K562 (cell line): ENCODE results near the gene DGCR6. TPM values are rescaled to one million over a fixed set of nuclear protein-coding genes. Genes with fewer than 3 reads are reported as not detected.
A peak's percentile ranks its signal among the peaks of the same experiment; 100 is the strongest.
"Not testable (repeated sequence)": the region's sequence is repeated elsewhere in the genome, so short reads cannot be mapped to it uniquely, and the experiment has no call there.

Source experiments
- ATAC-seq: fragments of 200-7000 bp; cut with Tn5 transposase; 3 replicates; pipeline ENCODE4 v1.9.1; 2020; ENCODE audit warnings: moderate library complexity
- BruUV-seq: library from RNA; stranded (reverse); fragments of 400-500 nt; replicated peaks from 2 replicates; lab custom pipeline; 2021; lab: Mats Ljungman, UMichigan
- CTCF ChIA-PET: fragments of 300-600 bp; formaldehyde crosslinking; extraction: SDS; loops from one replicate; lab custom pipeline; 2021; ENCODE audit warnings: low intra/inter-chr PET ratio; lab: Yijun Ruan, JAX
- POLR2A ChIA-PET: fragments of 300-600, 350-650 bp; sonication (Branson Sonifier 250); formaldehyde crosslinking; extraction: SDS; loops from one replicate; lab custom pipeline; 2021; ENCODE audit warnings: antibody characterized with exemption, inconsistent platforms; lab: Yijun Ruan, JAX
- DNase-seq, 4 experiments: peaks; one replicate each; pipeline versions ENCODE4 v3.0.0 to v3.0.0-alpha.2; 2011 to 2018; ENCODE audit warnings: low spot score in 3 of 4, mixed read lengths in 3 of 4; ENCODE audit errors: extremely low read depth in 1 of 4
- FAIRE-seq: peaks from 2 replicates; lab custom pipeline; 2011; peaks lifted over from hg19 to GRCh38; lab: Jason Lieb, UNC
- H2AFZ ChIP-seq: 2 replicates; pipeline ENCODE4 v1.6.0; 2011; ENCODE audit warnings: low read depth, low read length, control low read depth, inconsistent platforms
- H3K27ac ChIP-seq: fragments of 200-600 bp; 3 replicates; pipeline ENCODE4 v1.8.0; 2011; ENCODE audit warnings: low read depth, mild to moderate bottlenecking, control low read depth, inconsistent platforms, low read length, moderate library complexity, mixed read lengths; ENCODE audit errors: extremely low read depth
- H3K27me3 ChIP-seq, 2 experiments: fragments of 300-600 bp in 1 of 2; 2 replicates in 1 of 2; 3 replicates in 1 of 2; pipeline versions ENCODE4 v1.6.0 to v1.8.0; 2011; ENCODE audit warnings: inconsistent platforms in 2 of 2, low read length in 2 of 2, mild to moderate bottlenecking in 1 of 2, mixed read lengths in 1 of 2, moderate library complexity in 1 of 2; ENCODE audit not compliant: control insufficient read depth in 2 of 2, insufficient read depth in 2 of 2
- H3K36me3 ChIP-seq: fragments of 300-600 bp; 3 replicates; pipeline ENCODE4 v1.8.0; 2011; ENCODE audit warnings: mild to moderate bottlenecking, low read length, inconsistent platforms; ENCODE audit not compliant: control insufficient read depth, insufficient read depth
- H3K4me1 ChIP-seq, 2 experiments: fragments of 200-600 bp in 1 of 2; replicated peaks in 1 of 2; 2 replicates in 1 of 2; 3 replicates in 1 of 2; pipeline versions ENCODE4 v1.5.1 to v1.8.0; 2011; ENCODE audit warnings: inconsistent platforms in 2 of 2, low read length in 2 of 2, mild to moderate bottlenecking in 1 of 2, mixed read lengths in 1 of 2, moderate library complexity in 1 of 2; ENCODE audit not compliant: control insufficient read depth in 2 of 2, insufficient read depth in 2 of 2
- H3K4me2 ChIP-seq: 2 replicates; pipeline ENCODE4 v1.6.1; 2011; ENCODE audit warnings: low read length, control low read depth, inconsistent platforms, mixed read lengths; ENCODE audit not compliant: insufficient read depth
- H3K4me3 ChIP-seq: fragments of 200-600 bp; sonication (generic), shearing (Covaris generic); 2 replicates; pipeline ENCODE4 v1.5.1; 2016; ENCODE audit warnings: control low read depth, inconsistent platforms
- H3K79me2 ChIP-seq: fragments of 200-600 bp; 3 replicates; pipeline ENCODE4 v1.8.0; 2011; ENCODE audit warnings: low read length, inconsistent platforms; ENCODE audit not compliant: control insufficient read depth, insufficient read depth
- H3K9ac ChIP-seq, 2 experiments: 2 replicates each; pipeline versions ENCODE4 v1.6.0 to v1.6.1; 2011; ENCODE audit warnings: low read depth in 2 of 2, low read length in 2 of 2, control low read depth in 1 of 2, inconsistent platforms in 1 of 2, mild to moderate bottlenecking in 1 of 2, mixed read lengths in 1 of 2; ENCODE audit not compliant: insufficient read depth in 1 of 2
- H3K9me1 ChIP-seq: one replicate; pipeline ENCODE4 v1.6.0; 2011; ENCODE audit warnings: inconsistent platforms, mild to moderate bottlenecking, low read length, moderate library complexity; ENCODE audit not compliant: control insufficient read depth, insufficient read depth
- H3K9me3 ChIP-seq: replicated peaks from 2 replicates; pipeline ENCODE4 v1.5.1; 2011; ENCODE audit warnings: low read depth, low read length, inconsistent platforms; ENCODE audit not compliant: control insufficient read depth, insufficient read depth
- H4K20me1 ChIP-seq: replicated peaks from 2 replicates; pipeline ENCODE4 v1.6.1; 2011; ENCODE audit warnings: low read length, inconsistent platforms, mixed read lengths; ENCODE audit not compliant: control insufficient read depth, insufficient read depth
- GATA2 ChIP-seq: sonication (generic); formaldehyde crosslinking; IDR thresholded peaks from 2 replicates; pipeline ENCODE4 v1.4.0; 2020; ENCODE audit warnings: mild to moderate bottlenecking, missing genetic modification reagents
- KLF16 ChIP-seq: IDR thresholded peaks from 2 replicates; pipeline ENCODE4 v1.6.1; 2016; ENCODE audit warnings: antibody characterized with exemption
- PCBP1 ChIP-seq: fragments of 200-400 bp; formaldehyde crosslinking; IDR thresholded peaks from 2 replicates; pipeline ENCODE4 v1.6.1; 2018; ENCODE audit warnings: mild to moderate bottlenecking, low read depth, low read length; ENCODE audit not compliant: poor library complexity, severe bottlenecking
- RAD21 ChIP-seq, 2 experiments: fragments of 250-450 bp in 1 of 2; fragments of 450-650 bp in 1 of 2; sonication (Bioruptor Pico) in 1 of 2; formaldehyde crosslinking in 1 of 2; IDR thresholded peaks in 1 of 2; conservative IDR thresholded peaks in 1 of 2; 2 replicates each; pipeline versions ENCODE4 v1.4.0 to v1.8.0; 2020 to 2022; ENCODE audit warnings: mild to moderate bottlenecking in 2 of 2, moderate library complexity in 1 of 2
- SMC3 ChIP-seq: conservative IDR thresholded peaks from 2 replicates; pipeline ENCODE4 v1.6.1; 2011; ENCODE audit warnings: low read depth, low read length, improper control_type of control experiment; ENCODE audit not compliant: insufficient read depth
- STAG1 ChIP-seq: sonication (generic); formaldehyde crosslinking; IDR thresholded peaks from 2 replicates; pipeline ENCODE4 v1.5.0; 2020; ENCODE audit warnings: missing genetic modification reagents, borderline replicate concordance
- TFAP4 ChIP-seq: sonication (generic); formaldehyde crosslinking; IDR thresholded peaks from 2 replicates; pipeline ENCODE4 v1.8.0; 2022; ENCODE audit warnings: missing genetic modification reagents, mild to moderate bottlenecking, moderate library complexity, borderline replicate concordance
- ZBTB7A ChIP-seq: IDR thresholded peaks from 2 replicates; pipeline ENCODE4 v1.6.1; 2011; ENCODE audit warnings: low read depth, mild to moderate bottlenecking, low read length, moderate library complexity, borderline replicate concordance; ENCODE audit not compliant: control insufficient read depth
- WGBS: fragments of 100-300 bp; shearing (Covaris generic); methylation state at CpG from one replicate; pipeline ENCODE4 v1.1.6; 2016; ENCODE audit warnings: low coverage, mixed read lengths; ENCODE audit not compliant: insufficient coverage; ENCODE audit errors: missing lambda C conversion rate; 5-methylcytosine and 5-hydroxymethylcytosine counted together
- in situ Hi-C: fragments of 300-500 bp; cut with MboI; formaldehyde crosslinking; loops from 4 replicates; pipeline ENCODE4 v1.15.0; 2018; ENCODE audit warnings: inconsistent platforms, mixed read lengths
- intact Hi-C: fragments of 100-400 bp; cut with micrococcal nuclease; formaldehyde crosslinking; loops from 2 replicates; pipeline ENCODE4 v1.14.2; 2022
- polyA plus RNA-seq, 8 experiments: library from polyadenylated mRNA; depleted of rRNA in 4 of 8; stranded (reverse) in 5 of 8; unstranded in 3 of 8; fragments of >200 nt; fragmentation: Nextera tagmentation in 2 of 8; fragmentation: Illumina TruSeq in 1 of 8; extraction: Ambion mirVana in 2 of 8; extraction: Trizol in 1 of 8; gene quantifications; 2 replicates each; pipeline versions ENCODE4 v1.2.1 to v1.2.3, GENCODE V29; 2011 to 2014; ENCODE audit warnings: inconsistent platforms in 1 of 8, missing spikeins in 1 of 8
- total RNA-seq, 7 experiments: library from RNA; depleted of rRNA in 6 of 7; stranded (reverse); fragments of >200 nt in 6 of 7; fragmentation: Illumina TruSeq in 2 of 7; extraction: Trizol in 2 of 7; gene quantifications; 2 replicates each; pipeline versions ENCODE4 v1.2.1 to v1.2.3, GENCODE V29; 2011 to 2021; ENCODE audit warnings: low replicate concordance in 1 of 7
- TF ChIP-seq, protein P1 (sequence below), 3 experiments: IDR thresholded peaks in 2 of 3; conservative IDR thresholded peaks in 1 of 3; 2 replicates each; pipeline ENCODE4 v1.5.1; 2011 to 2012; ENCODE audit warnings: low read length in 3 of 3, mild to moderate bottlenecking in 3 of 3, control low read depth in 2 of 3, improper control_type of control experiment in 1 of 3, inconsistent platforms in 1 of 3, low read depth in 1 of 3, mixed read lengths in 1 of 3, moderate library complexity in 1 of 3; ENCODE audit not compliant: insufficient read depth in 2 of 3

DGCR6 gene
- total and polyA plus RNA-seq, 9 of the 15 experiments (the other 6 are each of a cell fraction or from before 2014, with no cell fraction given), result 0.32 to 2.4 (median 1.7) TPM; not detected in 1

- H4K20me1 ChIP-seq, result peaks cover 14% of the 10 kb centered on the region
- CTCF ChIA-PET, result interaction anchor here (0.6 to 2.1 kb wide), 4 partner anchors 131 to 956 kb away, joined by 3 to 6 read pairs (median 4); no protein-coding TSS in a partner anchor
- H3K36me3 ChIP-seq, H3K27ac ChIP-seq, H3K9me1 ChIP-seq, intact Hi-C loops, H3K4me1 ChIP-seq, H3K79me2 ChIP-seq, POLR2A ChIA-PET, H3K4me3 ChIP-seq, H2AFZ ChIP-seq, H3K9me3 ChIP-seq, BruUV-seq, H3K4me2 ChIP-seq, H3K9ac ChIP-seq: not testable (repeated sequence)
- peaks cover 13 to 43% of the 10 kb centered on the region in 2 experiments; a peak in 4 of 5 replicates for H3K27me3 ChIP-seq
- FAIRE-seq (peak; percentile 77), DNase-seq (peak; percentile 73 to 78 (median 76)), ATAC-seq (peak; percentile 94)
- in situ Hi-C loops, result loop anchor here (5.0 kb wide), 1 partner anchor 1333 kb away; no protein-coding TSS in a partner anchor
- WGBS, result 2% methylated on average over 10 of the region's 14 CpGs
- TF ChIP-seq STAG1 (CRISPR knock-in tag) (peak; percentile 85; the same call in 1 of the 2 replicates), TFAP4 (CRISPR knock-in tag) (0 out of 2 replicates have a peak, but pooled peaks have one; percentile 16), RAD21 (CRISPR knock-in tag; conservative IDR thresholded peaks at IDR 0.05 in 1 of 2, IDR thresholded peaks at IDR 0.05 in 1 of 2) (peak; percentile 30 to 59), KLF16 (0 out of 2 replicates have a peak, but pooled peaks have one; percentile 19), PCBP1 (peak; percentile 40), ZBTB7A (peak; percentile 69), GATA2 (CRISPR knock-in tag) (0 out of 2 replicates have a peak, but pooled peaks have one; percentile 16), SMC3 (peak; percentile 88)
- TF ChIP-seq, protein P1, sequence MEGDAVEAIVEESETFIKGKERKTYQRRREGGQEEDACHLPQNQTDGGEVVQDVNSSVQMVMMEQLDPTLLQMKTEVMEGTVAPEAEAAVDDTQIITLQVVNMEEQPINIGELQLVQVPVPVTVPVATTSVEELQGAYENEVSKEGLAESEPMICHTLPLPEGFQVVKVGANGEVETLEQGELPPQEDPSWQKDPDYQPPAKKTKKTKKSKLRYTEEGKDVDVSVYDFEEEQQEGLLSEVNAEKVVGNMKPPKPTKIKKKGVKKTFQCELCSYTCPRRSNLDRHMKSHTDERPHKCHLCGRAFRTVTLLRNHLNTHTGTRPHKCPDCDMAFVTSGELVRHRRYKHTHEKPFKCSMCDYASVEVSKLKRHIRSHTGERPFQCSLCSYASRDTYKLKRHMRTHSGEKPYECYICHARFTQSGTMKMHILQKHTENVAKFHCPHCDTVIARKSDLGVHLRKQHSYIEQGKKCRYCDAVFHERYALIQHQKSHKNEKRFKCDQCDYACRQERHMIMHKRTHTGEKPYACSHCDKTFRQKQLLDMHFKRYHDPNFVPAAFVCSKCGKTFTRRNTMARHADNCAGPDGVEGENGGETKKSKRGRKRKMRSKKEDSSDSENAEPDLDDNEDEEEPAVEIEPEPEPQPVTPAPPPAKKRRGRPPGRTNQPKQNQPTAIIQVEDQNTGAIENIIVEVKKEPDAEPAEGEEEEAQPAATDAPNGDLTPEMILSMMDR (IDR thresholded peaks at IDR 0.05 in 2 of 3, conservative IDR thresholded peaks at IDR 0.05 in 1 of 3; ENCODE audit: insufficient read depth in 2 of 3, low read depth in 1 of 3, low read length in 3 of 3), result peak; percentile 77 to 87 (median 79)
Observed at GRCh38 chr22:18954303-18954989, 48.3 kb downstream of the DGCR6 start.
